Trophoblast cell (in vitro differentiated cells and primary cell): Measurements from ENCODE around the gene SRRM3.
"Not testable (repeated sequence)": the region's sequence is repeated elsewhere in the genome, so short reads cannot be mapped to it uniquely, and the experiment has no call there.

ENCODE experiments used
- DNase-seq, 2 donors: peaks; one replicate each; pipeline ENCODE4 v3.0.0-alpha.2; 2016
- H2AFZ ChIP-seq: 2 replicates; pipeline ENCODE4 v1.6.1; 2013; ENCODE audit warnings: low read length, moderate library complexity, mild to moderate bottlenecking; ENCODE audit not compliant: insufficient read depth, poor library complexity
- H2AK5ac ChIP-seq: 2 replicates; pipeline ENCODE4 v1.6.1; 2013; ENCODE audit warnings: mild to moderate bottlenecking, low read length
- H2BK120ac ChIP-seq: 2 replicates; pipeline ENCODE4 v1.6.1; 2013; ENCODE audit warnings: low read length, mild to moderate bottlenecking, moderate library complexity; ENCODE audit not compliant: insufficient read depth, poor library complexity
- H2BK12ac ChIP-seq: 2 replicates; pipeline ENCODE4 v1.6.1; 2013; ENCODE audit warnings: mild to moderate bottlenecking, low read length, moderate library complexity
- H2BK5ac ChIP-seq: 2 replicates; pipeline ENCODE4 v1.6.1; 2013; ENCODE audit warnings: low read length, low read depth, moderate library complexity, mild to moderate bottlenecking; ENCODE audit not compliant: poor library complexity
- H3K14ac ChIP-seq: 2 replicates; pipeline ENCODE4 v1.6.1; 2013; ENCODE audit warnings: mild to moderate bottlenecking, low read length
- H3K18ac ChIP-seq: 2 replicates; pipeline ENCODE4 v1.6.1; 2013; ENCODE audit warnings: mild to moderate bottlenecking, low read length
- H3K23ac ChIP-seq: 2 replicates; pipeline ENCODE4 v1.6.1; 2013; ENCODE audit warnings: low read length
- H3K27ac ChIP-seq: 2 replicates; pipeline ENCODE4 v1.5.1; 2013; ENCODE audit warnings: low read depth, mild to moderate bottlenecking, inconsistent platforms, low read length, moderate library complexity
- H3K27me3 ChIP-seq: 2 replicates; pipeline ENCODE4 v1.6.1; 2013; ENCODE audit warnings: inconsistent platforms, mild to moderate bottlenecking, low read length, moderate library complexity; ENCODE audit not compliant: insufficient read depth
- H3K36me3 ChIP-seq, 2 experiments: 1 replicate in 1 of 2; 2 replicates in 1 of 2; pipeline ENCODE4 v1.6.1; 2013; ENCODE audit warnings: low read length in 2 of 2, mild to moderate bottlenecking in 2 of 2, moderate library complexity in 1 of 2; ENCODE audit not compliant: insufficient read depth in 2 of 2, control insufficient read depth in 1 of 2
- H3K4ac ChIP-seq: 2 replicates; pipeline ENCODE4 v1.6.1; 2013; ENCODE audit warnings: low read depth, mild to moderate bottlenecking, low read length, moderate library complexity
- H3K4me1 ChIP-seq, 2 experiments: 1 replicate in 1 of 2; 2 replicates in 1 of 2; pipeline ENCODE4 v1.6.1; 2013; ENCODE audit warnings: low read length in 2 of 2, mild to moderate bottlenecking in 2 of 2, moderate library complexity in 1 of 2; ENCODE audit not compliant: insufficient read depth in 2 of 2, control insufficient read depth in 1 of 2
- H3K4me2 ChIP-seq: 2 replicates; pipeline ENCODE4 v1.6.1; 2013; ENCODE audit warnings: inconsistent platforms, mild to moderate bottlenecking, low read length, moderate library complexity
- H3K4me3 ChIP-seq: 2 replicates; pipeline ENCODE4 v1.5.1; 2013; ENCODE audit warnings: mild to moderate bottlenecking, low read depth, low read length, inconsistent platforms
- H3K79me1 ChIP-seq: one replicate; pipeline ENCODE4 v1.6.1; 2013; ENCODE audit warnings: low read length
- H3K79me2 ChIP-seq: 2 replicates; pipeline ENCODE4 v1.6.1; 2013; ENCODE audit warnings: low read length, mild to moderate bottlenecking; ENCODE audit not compliant: control insufficient read depth, insufficient read depth, poor library complexity
- H3K9ac ChIP-seq: 2 replicates; pipeline ENCODE4 v1.6.1; 2013; ENCODE audit warnings: mild to moderate bottlenecking, low read length
- H3K9me3 ChIP-seq: 2 replicates; pipeline ENCODE4 v1.6.1; 2013; ENCODE audit warnings: low read depth, mild to moderate bottlenecking, control low read depth, inconsistent platforms, low read length; ENCODE audit not compliant: insufficient read depth
- H4K12ac ChIP-seq: 2 replicates; pipeline ENCODE4 v1.6.1; 2013; ENCODE audit warnings: low read depth, mild to moderate bottlenecking, low read length, moderate library complexity
- H4K8ac ChIP-seq: 2 replicates; pipeline ENCODE4 v1.6.1; 2013; ENCODE audit warnings: low read depth, mild to moderate bottlenecking, low read length, moderate library complexity
- H4K91ac ChIP-seq: one replicate; pipeline ENCODE4 v1.6.1; 2013; ENCODE audit warnings: low read depth, mild to moderate bottlenecking, low read length, moderate library complexity
- WGBS: extraction: QIAGEN DNeasy Blood & Tissue Kit; methylation state at CpG from one replicate; pipeline ENCODE4 v1.1.7; 2013; ENCODE audit warnings: missing lambda C conversion rate; ENCODE audit not compliant: insufficient read length, insufficient coverage; ENCODE audit errors: extremely low coverage; 5-methylcytosine and 5-hydroxymethylcytosine counted together

Gene SRRM3

DNA sequence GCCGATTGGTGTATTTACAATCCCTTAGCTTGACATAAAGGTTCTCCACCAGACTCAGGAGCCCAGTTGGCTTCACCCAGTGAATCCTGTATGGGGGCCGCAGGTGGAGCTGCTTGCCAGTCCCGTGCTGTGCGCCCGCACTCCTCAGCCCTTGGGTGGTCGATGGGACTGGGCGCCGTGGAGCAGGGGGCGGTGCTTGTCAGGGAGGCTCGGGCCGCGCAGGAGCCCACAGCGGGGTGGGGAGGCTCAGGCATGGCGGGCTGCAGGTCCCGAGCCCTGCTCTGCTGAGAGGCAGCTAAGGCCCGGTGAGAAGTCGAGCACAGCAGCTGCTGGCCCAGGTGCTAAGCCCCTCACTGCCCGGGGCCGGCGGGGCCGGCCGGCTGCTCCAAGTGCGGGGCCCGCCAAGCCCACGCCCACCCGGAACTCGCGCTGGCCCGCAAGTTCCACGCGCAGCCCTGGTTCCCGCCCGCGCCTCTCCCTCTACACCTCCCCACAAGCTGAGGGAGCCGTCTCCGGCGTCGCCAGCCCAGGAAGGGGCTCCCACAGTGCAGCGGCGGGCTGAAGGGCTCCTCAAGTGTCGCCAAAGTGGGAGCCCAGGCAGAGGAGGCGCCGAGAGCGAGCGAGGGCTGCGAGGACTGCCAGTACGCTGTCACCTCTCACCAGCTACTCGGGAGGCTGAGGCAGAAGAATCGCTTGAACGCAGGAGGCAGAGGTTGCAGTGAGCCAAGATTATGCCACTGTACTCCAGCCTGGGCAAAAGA, 107.8 kb downstream of the SRRM3 start:
- not testable (repeated sequence) for H3K27me3 ChIP-seq, H3K14ac ChIP-seq, DNase-seq, H3K4me2 ChIP-seq, H3K23ac ChIP-seq, H2BK12ac ChIP-seq, H3K9ac ChIP-seq, H3K18ac ChIP-seq, H3K4ac ChIP-seq, H4K91ac ChIP-seq, H4K8ac ChIP-seq, H3K79me2 ChIP-seq, H3K4me3 ChIP-seq, H3K9me3 ChIP-seq, H2BK5ac ChIP-seq, H2BK120ac ChIP-seq, H3K27ac ChIP-seq, H4K12ac ChIP-seq, H3K36me3 ChIP-seq, H2AK5ac ChIP-seq, H2AFZ ChIP-seq
- no CpG with 5 or more reads among the region's 50 CpGs for WGBS
- H3K79me1 ChIP-seq: peaks cover 12% of the 10 kb centered on the region
- peaks cover 14 to 23% of the 10 kb centered on the region in 2 experiments for H3K4me1 ChIP-seq

DNA sequence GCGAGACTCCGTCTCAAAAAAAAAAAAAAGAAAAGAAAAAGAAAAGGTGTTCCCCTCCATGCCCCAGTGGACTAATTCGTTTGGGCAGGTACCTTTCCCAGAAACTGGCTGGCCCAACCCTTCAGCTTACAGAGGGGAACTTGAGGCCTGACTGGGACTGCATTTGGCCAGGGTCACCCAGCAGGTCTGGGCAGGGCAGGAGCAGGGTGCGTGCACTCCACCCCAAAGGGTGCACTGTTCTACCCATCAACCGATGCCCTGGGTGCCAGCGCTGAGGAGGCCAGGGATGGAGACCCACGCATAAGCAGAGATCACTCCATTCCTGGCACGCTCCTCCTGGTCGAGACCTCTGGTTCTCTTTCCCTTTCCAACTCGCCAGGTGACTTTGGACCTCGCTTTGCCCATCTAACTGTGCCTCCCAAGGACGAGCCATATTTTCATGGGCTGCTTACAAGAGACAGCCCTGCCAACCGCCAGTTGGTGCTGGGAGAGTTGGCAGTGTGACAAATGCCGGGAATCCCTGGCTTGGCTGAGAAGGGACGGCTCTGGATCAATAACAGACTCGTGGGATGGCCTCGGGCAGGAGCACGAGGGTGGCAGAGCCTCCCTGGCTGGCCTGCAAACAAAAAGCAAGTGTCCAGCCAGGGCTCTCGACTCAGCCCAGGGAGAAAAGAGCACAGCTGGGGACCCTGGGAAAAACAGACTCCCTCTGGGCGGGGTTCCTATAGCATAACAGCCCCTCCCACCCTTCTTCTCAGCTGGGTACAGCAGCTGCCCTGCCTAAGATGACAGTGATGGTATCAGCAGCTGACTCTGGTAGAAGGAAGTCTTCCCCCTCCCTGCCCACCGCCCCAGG, 108.6 kb downstream of the SRRM3 start:
- H3K27ac ChIP-seq: no peak overlapping the region
- no peak overlapping the region for H2AFZ ChIP-seq
- peaks cover 4% of the 10 kb centered on the region for H3K9me3 ChIP-seq
- peaks cover 14 to 17% of the 10 kb centered on the region in 2 experiments for H3K4me1 ChIP-seq
- peak overlapping the region; percentile 34 for H2BK12ac ChIP-seq
- peak overlapping the region; percentile 11 for H4K91ac ChIP-seq
- H3K14ac ChIP-seq: no peak overlapping the region
- H3K79me2 ChIP-seq: peaks cover 4% of the 10 kb centered on the region
- H3K4me3 ChIP-seq: no peak overlapping the region
- no peak overlapping the region for H3K4ac ChIP-seq
- DNase-seq: no peak
- no peaks in the 10 kb centered on the region for H3K36me3 ChIP-seq
- no peak overlapping the region for H4K12ac ChIP-seq
- H2BK5ac ChIP-seq: no peak overlapping the region
- peaks cover 8% of the 10 kb centered on the region for H3K79me1 ChIP-seq
- no CpG with 5 or more reads among the region's 21 CpGs for WGBS
- no peaks in the 10 kb centered on the region for H3K27me3 ChIP-seq
- H3K18ac ChIP-seq: no peak overlapping the region
- H3K4me2 ChIP-seq: no peak overlapping the region
- H2AK5ac ChIP-seq: peak overlapping the region; percentile 63
- no peak overlapping the region for H3K9ac ChIP-seq
- H3K23ac ChIP-seq: no peak overlapping the region
- no peak overlapping the region for H4K8ac ChIP-seq
- H2BK120ac ChIP-seq: no peak overlapping the region

DNA sequence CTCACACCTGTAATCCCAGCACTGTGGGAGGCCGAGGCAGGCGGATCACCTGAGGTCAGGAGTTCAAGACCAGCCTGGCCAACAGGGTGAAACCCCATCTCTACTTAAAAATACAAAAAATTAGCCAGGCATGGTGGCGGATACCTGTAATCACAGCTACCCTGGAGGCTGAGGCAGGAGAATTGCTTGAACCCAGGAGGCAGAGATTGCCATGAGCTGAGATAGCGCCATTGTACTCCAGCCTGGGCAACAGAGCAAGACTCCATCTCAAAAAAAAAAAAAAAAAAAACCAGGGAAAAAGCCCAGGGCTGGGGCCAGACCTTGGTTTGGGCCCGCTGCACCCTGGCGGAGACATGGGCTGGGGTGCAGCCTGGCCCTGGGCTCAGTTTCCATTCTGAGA, 110.1 kb downstream of the SRRM3 start:
- H2BK120ac ChIP-seq, H3K79me2 ChIP-seq, H3K18ac ChIP-seq, H4K8ac ChIP-seq, H3K23ac ChIP-seq, H3K9me3 ChIP-seq, H3K9ac ChIP-seq, H3K4ac ChIP-seq, H3K27ac ChIP-seq, H2BK5ac ChIP-seq, H3K27me3 ChIP-seq, DNase-seq, H3K4me3 ChIP-seq, H2AK5ac ChIP-seq, H2BK12ac ChIP-seq, H2AFZ ChIP-seq, H4K12ac ChIP-seq, H4K91ac ChIP-seq, H3K4me2 ChIP-seq, H3K36me3 ChIP-seq, H3K79me1 ChIP-seq, H3K14ac ChIP-seq: not testable (repeated sequence)
- no CpG with 5 or more reads among the region's 6 CpGs for WGBS
- H3K4me1 ChIP-seq: peaks cover 7 to 11% of the 10 kb centered on the region in 2 experiments

DNA sequence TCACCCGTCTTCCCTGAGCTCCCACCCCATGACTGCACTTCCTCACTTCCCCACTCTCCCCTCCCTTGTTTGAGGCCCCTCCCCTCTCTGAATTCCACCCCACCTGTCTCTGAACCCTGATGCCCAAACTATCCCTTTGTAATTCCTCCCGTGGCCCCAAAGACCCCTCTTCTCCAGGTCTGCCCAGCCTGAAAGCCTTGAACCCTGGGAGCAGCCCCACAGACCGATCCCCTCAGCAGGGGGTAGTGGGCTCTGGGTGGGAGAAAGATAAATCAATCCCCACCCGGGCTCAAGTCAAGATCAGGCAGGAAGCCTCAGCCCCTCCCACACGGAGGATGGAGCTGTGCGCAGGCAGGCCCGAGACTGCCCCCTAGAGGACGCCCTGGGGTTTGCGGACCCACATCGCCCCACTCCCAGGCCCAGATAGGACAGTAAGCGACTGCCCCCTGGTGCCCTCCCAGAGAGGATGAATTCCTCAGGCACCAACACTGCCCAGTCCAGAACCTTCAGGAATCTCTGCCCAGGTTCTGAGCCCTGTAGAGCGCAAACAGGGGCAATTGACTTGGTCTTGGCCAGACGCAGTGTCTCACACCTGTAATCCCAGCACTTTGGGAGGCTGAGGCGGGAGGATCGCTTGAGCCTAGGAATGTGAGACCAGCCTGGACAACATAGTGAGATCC, 112.5 kb downstream of the SRRM3 start:
- Histone ChIP-seq H3K4me3 (no peak overlapping the region), H3K79me2 (peaks cover 5% of the 10 kb centered on the region), H3K9ac (peak overlapping the region; percentile 35), H2AFZ (peak overlapping the region; percentile 68), H3K79me1 (peaks cover 12% of the 10 kb centered on the region), H3K36me3 (no peaks in the 10 kb centered on the region), H3K27ac (no peak overlapping the region), H2BK120ac (peak overlapping the region; percentile 50), H3K9me3 (peaks cover 4% of the 10 kb centered on the region), H2AK5ac (no peak overlapping the region), H3K4me1 (peaks cover 8 to 11% of the 10 kb centered on the region in 2 experiments), H3K23ac (no peak overlapping the region), H3K14ac (no peak overlapping the region), H4K12ac (no peak overlapping the region), H4K8ac (peak overlapping the region; percentile 78), H4K91ac (peak overlapping the region; percentile 70), H3K27me3 (no peaks in the 10 kb centered on the region), H3K4me2 (peak overlapping the region; percentile 60), H2BK5ac (peak overlapping the region; percentile 43), H3K18ac (no peak overlapping the region), H3K4ac (no peak overlapping the region), H2BK12ac (peak overlapping the region; percentile 30)
- DNase-seq: peak; percentile 94 to 97
- WGBS: no CpG with 5 or more reads among the region's 15 CpGs
